ENCODE results near the gene ESPNL. TPM values are rescaled to one million over a fixed set of nuclear protein-coding genes. Genes with fewer than 3 reads are reported as not detected.
"Not testable (repeated sequence)": the region's sequence is repeated elsewhere in the genome, so short reads cannot be mapped to it uniquely, and the experiment has no call there.

Gene ESPNL
- total RNA-seq, 1 donor from 2014 or later: 2.4 TPM

GRCh38 chr2:238168196-238169047 lies 68.3 kb downstream of the ESPNL start:
- DNase-seq (ENCODE audit: low spot score): peak; percentile 29

- peak; percentile 48 for DNase-seq (ENCODE audit: low spot score)
These were observed 69.0 kb downstream of the ESPNL start for GRCh38 chr2:238169048-238169707.

GRCh38 chr2:238169708-238170251 lies 69.6 kb downstream of the ESPNL start:
- DNase-seq (ENCODE audit: low spot score): peak; percentile 73

- no peak for DNase-seq (ENCODE audit: low spot score)
These were observed 70.4 kb downstream of the ESPNL start for GRCh38 chr2:238170386-238171071.

GRCh38 chr2:238171072-238171431 lies 70.9 kb downstream of the ESPNL start:
- not testable (repeated sequence) for DNase-seq (ENCODE audit: low spot score)

GRCh38 chr2:238171575-238172187 lies 71.5 kb downstream of the ESPNL start:
- no peak for DNase-seq (ENCODE audit: low spot score)

GRCh38 chr2:238172439-238172838 lies 72.3 kb downstream of the ESPNL start:
- DNase-seq (ENCODE audit: low spot score): no peak

- DNase-seq (ENCODE audit: low spot score): no peak
These were observed 73.6 kb downstream of the ESPNL start for GRCh38 chr2:238173692-238174091.

GRCh38 chr2:238174291-238174690 lies 74.2 kb downstream of the ESPNL start:
- DNase-seq (ENCODE audit: low spot score): no peak

GRCh38 chr2:238174701-238175100 lies 74.6 kb downstream of the ESPNL start:
- DNase-seq (ENCODE audit: low spot score): no peak

GRCh38 chr2:238176613-238177012 lies 76.5 kb downstream of the ESPNL start:
- DNase-seq (ENCODE audit: low spot score): no peak

- DNase-seq (ENCODE audit: low spot score): no peak
These were observed 80.4 kb downstream of the ESPNL start for GRCh38 chr2:238180554-238180953.

GRCh38 chr2:238182362-238182761 lies 82.2 kb downstream of the ESPNL start:
- no peak for DNase-seq (ENCODE audit: low spot score)

Other genes starting within 250 kb of the ESPNL start
- gene RAMP1, start 240.7 kb upstream of the ESPNL start, total RNA-seq: 49.0 TPM
- 44.4 TPM for gene UBE2F, start 133.3 kb upstream of the ESPNL start, total RNA-seq
- 21.6 TPM for gene SCLY, start 39.3 kb upstream of the ESPNL start, total RNA-seq
- 2.2 TPM for gene KLHL30, start 38.3 kb downstream of the ESPNL start, total RNA-seq
- gene ERFE, start 58.6 kb downstream of the ESPNL start, total RNA-seq: 1.8 TPM
- gene ILKAP, start 103.4 kb downstream of the ESPNL start, total RNA-seq: 67.4 TPM
- gene HES6, start 139.7 kb downstream of the ESPNL start, total RNA-seq: 3.4 TPM
- 30.5 TPM for gene PER2, start 188.3 kb downstream of the ESPNL start, total RNA-seq
- gene TRAF3IP1, start 220.2 kb downstream of the ESPNL start, total RNA-seq: 22.4 TPM